ENCODE data around the gene MRGPRF.

The MRGPRF gene

GRCh38 chr11:69037544-69037943 is 24.5 kb upstream of the MRGPRF start:
- H4K8ac ChIP-seq (ENCODE audit: low read depth, low read length): no peak overlapping the region
- H2BK5ac ChIP-seq (ENCODE audit: low read length): no peak overlapping the region
- no peaks in the 10 kb centered on the region for H3K79me1 ChIP-seq (ENCODE audit: low read length)
- no peak overlapping the region for H3K56ac ChIP-seq (ENCODE audit: low read length)
- no peak overlapping the region for H3K4me3 ChIP-seq (ENCODE audit: low read length)
- no peak overlapping the region for H3K23ac ChIP-seq (ENCODE audit: low read length)
- H3K27ac ChIP-seq (ENCODE audit: low read depth, low read length): no peak overlapping the region
- peaks cover 8% of the 10 kb centered on the region for H3K4me1 ChIP-seq (ENCODE audit: control insufficient read depth, low read depth, low read length)
- no peak overlapping the region for H3K4me2 ChIP-seq (ENCODE audit: low read length)
- no peaks in the 10 kb centered on the region for H3K36me3 ChIP-seq (ENCODE audit: control insufficient read depth, insufficient read depth, low read length)
- no peak overlapping the region for H2AK5ac ChIP-seq (ENCODE audit: low read length)
- H3K4ac ChIP-seq (ENCODE audit: low read depth, low read length): no peak overlapping the region
- no peak overlapping the region for H3K9ac ChIP-seq (ENCODE audit: low read length)
- DNase-seq: no peak
- H4K5ac ChIP-seq (ENCODE audit: low read length): no peak overlapping the region
- no peaks in the 10 kb centered on the region for H3K27me3 ChIP-seq (ENCODE audit: insufficient read depth, low read length, poor library complexity)
- H2BK15ac ChIP-seq (replicated peaks; ENCODE audit: low read depth): no peak overlapping the region
- no peak overlapping the region for H2BK120ac ChIP-seq (ENCODE audit: low read depth, low read length)
- H3K79me2 ChIP-seq (ENCODE audit: control insufficient read depth, insufficient read depth, low read length): no peaks in the 10 kb centered on the region
- H3K18ac ChIP-seq (ENCODE audit: low read length): no peak overlapping the region
- no CpG with 5 or more reads among the region's 8 CpGs for WGBS (ENCODE audit: extremely low coverage, insufficient coverage, low lambda C conversion rate)

DNA sequence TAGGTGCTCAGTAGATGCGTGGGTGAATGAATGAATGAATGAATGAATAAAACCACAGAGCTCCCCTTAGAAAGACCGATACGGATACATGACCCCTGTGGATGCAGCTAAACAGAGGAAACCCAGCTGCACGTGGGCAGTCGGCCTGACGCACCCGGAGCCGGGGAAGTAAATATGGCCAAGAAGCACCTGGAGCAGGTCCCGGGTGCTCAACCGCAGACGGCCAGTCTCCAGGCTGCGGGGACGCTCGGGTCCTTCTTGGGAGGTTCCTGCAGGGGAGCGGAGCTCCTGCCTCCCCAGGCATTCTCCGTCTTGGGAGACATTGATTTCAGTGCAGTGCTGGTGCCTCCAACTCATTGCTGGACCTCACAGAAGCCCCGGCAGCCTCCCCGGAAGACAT is 24.0 kb upstream of the MRGPRF start:
- Histone ChIP-seq H3K27ac (ENCODE audit: low read depth, low read length) (no peak overlapping the region), H3K79me2 (ENCODE audit: control insufficient read depth, insufficient read depth, low read length) (no peaks in the 10 kb centered on the region), H2AK5ac (ENCODE audit: low read length) (no peak overlapping the region), H2BK5ac (ENCODE audit: low read length) (no peak overlapping the region), H3K4me3 (ENCODE audit: low read length) (no peak overlapping the region), H3K27me3 (ENCODE audit: insufficient read depth, low read length, poor library complexity) (no peaks in the 10 kb centered on the region), H2BK120ac (ENCODE audit: low read depth, low read length) (no peak overlapping the region), H3K4me2 (ENCODE audit: low read length) (no peak overlapping the region), H3K23ac (ENCODE audit: low read length) (no peak overlapping the region), H2BK15ac (replicated peaks; ENCODE audit: low read depth) (no peak overlapping the region), H3K79me1 (ENCODE audit: low read length) (no peaks in the 10 kb centered on the region), H3K36me3 (ENCODE audit: control insufficient read depth, insufficient read depth, low read length) (no peaks in the 10 kb centered on the region), H4K5ac (ENCODE audit: low read length) (no peak overlapping the region), H3K18ac (ENCODE audit: low read length) (no peak overlapping the region), H3K4me1 (ENCODE audit: control insufficient read depth, low read depth, low read length) (peaks cover 8% of the 10 kb centered on the region), H3K4ac (ENCODE audit: low read depth, low read length) (no peak overlapping the region), H3K56ac (ENCODE audit: low read length) (no peak overlapping the region), H4K8ac (ENCODE audit: low read depth, low read length) (no peak overlapping the region), H3K9ac (ENCODE audit: low read length) (no peak overlapping the region)
- no peak for DNase-seq
- no CpG with 5 or more reads among the region's 18 CpGs for WGBS (ENCODE audit: extremely low coverage, insufficient coverage, low lambda C conversion rate)

DNA sequence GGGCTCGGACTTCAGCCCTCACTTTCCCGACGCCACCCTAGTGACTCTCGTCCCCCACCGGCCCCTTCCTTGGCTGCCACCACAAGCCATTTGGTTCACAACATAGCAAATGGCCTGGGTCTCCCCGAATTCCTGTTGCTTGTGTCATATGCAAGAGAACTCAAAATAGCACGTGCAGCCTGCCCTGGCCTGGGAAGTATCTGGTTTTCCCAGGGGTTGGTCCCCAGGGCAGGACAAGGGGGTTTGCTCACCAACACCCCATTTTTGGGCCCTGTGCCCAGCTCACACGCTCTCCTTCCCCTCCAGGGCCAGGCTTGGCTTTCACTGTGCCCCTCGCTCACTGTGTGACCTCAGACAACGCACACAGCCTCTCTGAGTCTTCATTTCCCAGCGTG is 22.9 kb upstream of the MRGPRF start:
- no peaks in the 10 kb centered on the region for H3K79me2 ChIP-seq (ENCODE audit: control insufficient read depth, insufficient read depth, low read length)
- peak overlapping the region; percentile 76 for H3K23ac ChIP-seq (ENCODE audit: low read length)
- no peak overlapping the region for H3K27ac ChIP-seq (ENCODE audit: low read depth, low read length)
- H2BK5ac ChIP-seq (ENCODE audit: low read length): no peak overlapping the region
- H3K4me2 ChIP-seq (ENCODE audit: low read length): no peak overlapping the region
- WGBS (ENCODE audit: extremely low coverage, insufficient coverage, low lambda C conversion rate): no CpG with 5 or more reads among the region's 11 CpGs
- H3K79me1 ChIP-seq (ENCODE audit: low read length): no peaks in the 10 kb centered on the region
- no peak overlapping the region for H4K8ac ChIP-seq (ENCODE audit: low read depth, low read length)
- H3K4me3 ChIP-seq (ENCODE audit: low read length): no peak overlapping the region
- no peak overlapping the region for H2BK120ac ChIP-seq (ENCODE audit: low read depth, low read length)
- no peak overlapping the region for H2AK5ac ChIP-seq (ENCODE audit: low read length)
- peaks cover under 1% of the 10 kb centered on the region for H3K4me1 ChIP-seq (ENCODE audit: control insufficient read depth, low read depth, low read length)
- H4K5ac ChIP-seq (ENCODE audit: low read length): no peak overlapping the region
- no peak for DNase-seq
- H3K27me3 ChIP-seq (ENCODE audit: insufficient read depth, low read length, poor library complexity): no peaks in the 10 kb centered on the region
- no peak overlapping the region for H2BK15ac ChIP-seq (replicated peaks; ENCODE audit: low read depth)
- no peaks in the 10 kb centered on the region for H3K36me3 ChIP-seq (ENCODE audit: control insufficient read depth, insufficient read depth, low read length)
- no peak overlapping the region for H3K18ac ChIP-seq (ENCODE audit: low read length)
- H3K56ac ChIP-seq (ENCODE audit: low read length): peak overlapping the region; percentile 13
- H3K9ac ChIP-seq (ENCODE audit: low read length): no peak overlapping the region
- H3K4ac ChIP-seq (ENCODE audit: low read depth, low read length): no peak overlapping the region

DNA sequence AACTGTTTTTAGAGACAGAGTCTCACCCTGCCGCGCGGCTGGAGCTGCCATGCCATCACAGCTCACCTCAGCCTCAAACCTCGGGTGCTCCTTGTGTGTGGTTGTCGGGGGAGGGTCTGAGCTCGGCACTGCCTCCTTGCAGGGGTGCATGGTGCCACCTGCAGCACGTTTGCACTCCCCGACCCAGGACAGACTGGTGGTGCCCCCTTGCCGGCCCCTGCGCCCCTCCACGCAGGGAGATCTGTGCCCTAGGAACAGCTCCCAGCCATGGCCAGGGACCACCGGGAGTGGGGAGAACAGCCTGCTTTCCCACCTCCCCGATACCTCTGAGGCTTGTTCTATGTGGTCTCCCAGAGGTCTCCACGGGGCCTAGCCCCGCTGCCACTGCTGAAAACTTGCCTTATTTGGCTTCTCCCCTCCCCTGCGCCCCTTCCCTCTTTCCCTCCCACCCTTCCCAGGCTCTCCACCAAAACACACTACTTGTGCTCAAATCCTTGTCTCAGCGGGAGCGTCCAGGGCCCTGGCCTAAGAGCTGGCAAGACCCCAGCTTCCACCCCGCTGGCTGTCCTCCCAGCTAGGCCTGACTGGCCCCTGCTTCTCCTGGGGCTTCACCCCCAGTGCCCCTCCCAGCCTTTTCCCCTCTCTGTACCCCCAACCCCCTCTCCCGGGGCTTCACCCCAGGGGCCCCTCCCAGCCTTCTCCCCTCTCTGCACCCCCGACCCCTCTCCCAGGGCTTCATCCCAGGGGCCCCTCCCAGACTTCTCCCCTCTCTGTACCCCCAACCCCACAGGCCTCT is 22.3 kb upstream of the MRGPRF start:
- Histone ChIP-seq H3K79me1 (ENCODE audit: low read length) (no peaks in the 10 kb centered on the region), H3K9ac (ENCODE audit: low read length) (no peak overlapping the region), H3K36me3 (ENCODE audit: control insufficient read depth, insufficient read depth, low read length) (no peaks in the 10 kb centered on the region), H3K79me2 (ENCODE audit: control insufficient read depth, insufficient read depth, low read length) (no peaks in the 10 kb centered on the region), H2BK5ac (ENCODE audit: low read length) (no peak overlapping the region), H3K4me2 (ENCODE audit: low read length) (no peak overlapping the region), H3K4me1 (ENCODE audit: control insufficient read depth, low read depth, low read length) (no peaks in the 10 kb centered on the region), H3K27me3 (ENCODE audit: insufficient read depth, low read length, poor library complexity) (no peaks in the 10 kb centered on the region), H2AK5ac (ENCODE audit: low read length) (no peak overlapping the region), H3K27ac (ENCODE audit: low read depth, low read length) (no peak overlapping the region), H2BK15ac (replicated peaks; ENCODE audit: low read depth) (no peak overlapping the region), H3K18ac (ENCODE audit: low read length) (no peak overlapping the region), H3K23ac (ENCODE audit: low read length) (no peak overlapping the region), H4K8ac (ENCODE audit: low read depth, low read length) (no peak overlapping the region), H2BK120ac (ENCODE audit: low read depth, low read length) (no peak overlapping the region), H3K56ac (ENCODE audit: low read length) (no peak overlapping the region), H4K5ac (ENCODE audit: low read length) (no peak overlapping the region), H3K4ac (ENCODE audit: low read depth, low read length) (peak overlapping the region; percentile 24), H3K4me3 (ENCODE audit: low read length) (no peak overlapping the region)
- DNase-seq: no peak
- WGBS (ENCODE audit: extremely low coverage, insufficient coverage, low lambda C conversion rate): no CpG with 5 or more reads among the region's 21 CpGs

DNA sequence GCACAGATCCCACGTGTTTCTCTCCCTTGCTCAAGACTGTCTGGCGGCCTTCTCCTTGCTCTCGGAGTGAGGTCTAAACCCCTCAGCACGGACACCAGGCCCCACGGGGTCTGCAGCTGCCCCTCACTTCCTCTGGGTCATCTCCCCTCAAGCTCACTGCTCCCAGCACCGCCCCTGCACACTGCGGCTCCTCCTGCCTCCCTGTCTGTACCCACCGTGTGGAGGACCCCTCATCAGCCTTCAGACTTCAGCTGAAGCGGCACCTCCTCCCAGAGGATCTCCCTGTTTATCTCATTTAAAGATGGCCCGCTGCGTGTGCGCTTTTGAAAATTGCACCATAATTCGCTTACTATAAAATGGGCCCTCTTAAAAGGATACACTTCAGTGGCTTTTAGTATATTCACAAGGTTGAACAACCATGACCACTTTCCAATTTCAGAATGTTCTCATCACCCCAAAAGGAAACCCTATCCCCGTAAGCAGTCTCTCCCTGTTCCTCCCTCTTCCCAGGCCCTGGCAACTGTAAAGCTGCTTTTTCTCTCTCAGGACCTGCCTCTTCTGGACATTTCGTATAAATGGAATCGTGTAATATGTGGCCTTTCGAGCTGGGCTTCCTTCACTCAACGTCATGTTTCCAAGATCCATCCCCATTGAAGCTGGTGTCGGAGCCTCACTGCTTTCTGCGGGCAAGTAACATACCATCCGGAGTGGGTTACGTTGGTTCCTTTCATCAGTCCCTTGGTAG is 21.2 kb upstream of the MRGPRF start:
- no peak overlapping the region for H3K23ac ChIP-seq (ENCODE audit: low read length)
- H2BK15ac ChIP-seq (replicated peaks; ENCODE audit: low read depth): no peak overlapping the region
- no peak for DNase-seq
- H3K79me2 ChIP-seq (ENCODE audit: control insufficient read depth, insufficient read depth, low read length): no peaks in the 10 kb centered on the region
- H3K36me3 ChIP-seq (ENCODE audit: control insufficient read depth, insufficient read depth, low read length): no peaks in the 10 kb centered on the region
- no peak overlapping the region for H3K18ac ChIP-seq (ENCODE audit: low read length)
- H3K79me1 ChIP-seq (ENCODE audit: low read length): no peaks in the 10 kb centered on the region
- no peak overlapping the region for H3K27ac ChIP-seq (ENCODE audit: low read depth, low read length)
- H3K27me3 ChIP-seq (ENCODE audit: insufficient read depth, low read length, poor library complexity): no peaks in the 10 kb centered on the region
- no peak overlapping the region for H2AK5ac ChIP-seq (ENCODE audit: low read length)
- H3K4me2 ChIP-seq (ENCODE audit: low read length): no peak overlapping the region
- no CpG with 5 or more reads among the region's 22 CpGs for WGBS (ENCODE audit: extremely low coverage, insufficient coverage, low lambda C conversion rate)
- H3K4me1 ChIP-seq (ENCODE audit: control insufficient read depth, low read depth, low read length): no peaks in the 10 kb centered on the region
- H4K5ac ChIP-seq (ENCODE audit: low read length): no peak overlapping the region
- H2BK120ac ChIP-seq (ENCODE audit: low read depth, low read length): no peak overlapping the region
- H3K56ac ChIP-seq (ENCODE audit: low read length): no peak overlapping the region
- H3K4me3 ChIP-seq (ENCODE audit: low read length): no peak overlapping the region
- H2BK5ac ChIP-seq (ENCODE audit: low read length): no peak overlapping the region
- H3K9ac ChIP-seq (ENCODE audit: low read length): no peak overlapping the region
- H3K4ac ChIP-seq (ENCODE audit: low read depth, low read length): no peak overlapping the region
- no peak overlapping the region for H4K8ac ChIP-seq (ENCODE audit: low read depth, low read length)
